Measurements from ENCODE around the gene GLS.
"Not testable (repeated sequence)": the region's sequence is repeated elsewhere in the genome, so short reads cannot be mapped to it uniquely, and the experiment has no call there.

GLS gene

DNA sequence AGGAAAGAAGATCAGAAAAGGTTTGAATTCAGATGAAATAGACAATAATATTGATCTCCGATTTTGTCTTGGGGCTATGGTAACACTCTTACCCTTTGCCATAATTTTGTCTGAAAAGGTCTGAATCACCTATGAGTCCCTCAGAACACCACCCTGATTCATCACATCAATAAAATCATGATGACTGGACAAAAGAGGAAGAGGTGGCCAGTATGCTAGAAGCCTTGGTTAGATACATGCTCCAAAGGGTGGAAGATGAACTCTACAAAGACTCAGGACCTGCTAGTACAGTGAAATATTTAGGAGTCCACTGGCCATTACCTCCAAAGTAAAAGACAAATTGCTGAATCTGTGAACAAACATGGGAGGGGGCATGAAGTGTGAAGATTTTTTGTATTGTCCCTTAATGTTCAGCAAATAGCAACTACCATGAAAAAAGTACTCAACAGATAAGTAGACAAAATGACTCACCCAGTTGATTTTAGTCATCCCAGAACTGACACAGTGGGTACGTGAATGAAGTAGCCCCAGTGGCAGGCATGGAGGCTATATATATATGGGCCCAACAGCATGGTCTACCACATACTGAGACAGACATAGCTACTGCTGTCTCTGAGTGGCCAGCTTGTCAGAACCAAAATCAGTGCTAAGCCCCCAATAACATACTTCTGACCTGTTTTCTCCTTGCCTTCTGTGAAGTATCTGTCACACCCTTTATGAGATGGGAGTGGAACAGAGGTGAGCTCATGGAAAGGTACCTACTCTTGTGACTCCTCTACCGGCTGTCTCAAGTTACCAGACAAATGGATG lies 36.5 kb upstream of the GLS start:
- Mint-ChIP-seq H3K27ac (no peak overlapping the region), H3K4me1 (peaks cover 10% of the 10 kb centered on the region), H3K27me3 (ENCODE audit: low read depth, poor library complexity) (peaks cover 4% of the 10 kb centered on the region), H3K9me3 (no peaks in the 10 kb centered on the region), H3K36me3 (ENCODE audit: low read depth) (no peaks in the 10 kb centered on the region), H3K4me3 (no peak overlapping the region)
- no peak for DNase-seq
- TF ChIP-seq, protein P1, sequence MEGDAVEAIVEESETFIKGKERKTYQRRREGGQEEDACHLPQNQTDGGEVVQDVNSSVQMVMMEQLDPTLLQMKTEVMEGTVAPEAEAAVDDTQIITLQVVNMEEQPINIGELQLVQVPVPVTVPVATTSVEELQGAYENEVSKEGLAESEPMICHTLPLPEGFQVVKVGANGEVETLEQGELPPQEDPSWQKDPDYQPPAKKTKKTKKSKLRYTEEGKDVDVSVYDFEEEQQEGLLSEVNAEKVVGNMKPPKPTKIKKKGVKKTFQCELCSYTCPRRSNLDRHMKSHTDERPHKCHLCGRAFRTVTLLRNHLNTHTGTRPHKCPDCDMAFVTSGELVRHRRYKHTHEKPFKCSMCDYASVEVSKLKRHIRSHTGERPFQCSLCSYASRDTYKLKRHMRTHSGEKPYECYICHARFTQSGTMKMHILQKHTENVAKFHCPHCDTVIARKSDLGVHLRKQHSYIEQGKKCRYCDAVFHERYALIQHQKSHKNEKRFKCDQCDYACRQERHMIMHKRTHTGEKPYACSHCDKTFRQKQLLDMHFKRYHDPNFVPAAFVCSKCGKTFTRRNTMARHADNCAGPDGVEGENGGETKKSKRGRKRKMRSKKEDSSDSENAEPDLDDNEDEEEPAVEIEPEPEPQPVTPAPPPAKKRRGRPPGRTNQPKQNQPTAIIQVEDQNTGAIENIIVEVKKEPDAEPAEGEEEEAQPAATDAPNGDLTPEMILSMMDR (IDR thresholded peaks at IDR 0.05): no peak

DNA sequence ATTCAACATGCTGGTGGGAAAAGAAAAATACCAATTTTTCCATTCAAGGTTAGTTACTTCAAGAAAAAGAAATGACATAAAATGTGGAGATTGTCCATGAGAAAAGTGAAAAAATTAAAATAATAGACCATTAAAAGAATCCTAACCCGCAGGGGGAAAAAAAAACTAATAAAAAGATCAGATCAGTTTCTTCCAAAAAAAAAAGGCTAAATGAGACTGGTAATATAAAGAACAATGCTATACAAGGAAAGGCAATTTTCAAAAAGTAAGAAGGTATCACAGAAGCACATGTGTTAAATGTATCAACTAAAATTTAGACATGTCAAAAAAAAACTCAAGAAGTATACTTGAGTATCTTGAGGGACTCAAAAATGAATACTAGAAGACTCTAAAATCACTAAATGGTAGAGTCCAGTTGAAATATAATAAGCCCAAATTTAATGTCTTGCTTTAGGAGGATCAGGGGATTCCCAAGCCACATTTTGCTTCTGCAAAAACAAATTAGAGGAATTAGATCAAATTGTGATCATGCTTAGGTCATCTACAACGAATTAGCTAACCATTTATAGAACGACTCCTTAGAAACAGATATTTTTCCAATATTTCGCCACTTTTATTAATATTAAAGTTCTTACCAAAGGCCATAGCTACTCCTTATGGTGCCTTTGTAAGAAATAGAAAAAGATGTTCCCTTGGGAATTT lies 35.8 kb upstream of the GLS start:
- no peaks in the 10 kb centered on the region for H3K9me3 Mint-ChIP-seq
- H3K4me1 Mint-ChIP-seq: peaks cover 10% of the 10 kb centered on the region
- no peak overlapping the region for H3K27ac Mint-ChIP-seq
- no peak for DNase-seq
- no peak overlapping the region for H3K4me3 Mint-ChIP-seq
- no peaks in the 10 kb centered on the region for H3K36me3 Mint-ChIP-seq (ENCODE audit: low read depth)
- H3K27me3 Mint-ChIP-seq (ENCODE audit: low read depth, poor library complexity): peaks cover 4% of the 10 kb centered on the region
- TF ChIP-seq, protein P1 (IDR thresholded peaks at IDR 0.05): no peak

DNA sequence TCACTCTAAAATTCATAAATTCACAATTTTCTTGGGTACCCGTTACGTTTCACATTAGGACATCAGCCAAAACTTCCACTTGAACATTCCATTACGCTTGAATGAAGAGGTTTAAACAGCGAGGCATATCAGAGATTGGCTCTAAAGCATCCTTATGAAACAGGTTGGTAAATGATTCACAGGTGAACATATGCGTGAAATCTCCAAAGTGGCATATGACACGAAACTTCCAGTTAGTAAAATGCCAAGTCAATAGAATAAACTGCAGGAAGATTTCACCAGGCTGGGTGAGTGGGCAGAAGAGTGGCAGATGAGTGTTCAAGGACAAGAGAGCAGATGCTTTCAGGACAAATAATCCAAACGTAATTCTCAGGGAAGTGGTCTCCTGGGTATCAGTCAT lies 33.9 kb upstream of the GLS start:
- TF ChIP-seq, protein P1 (IDR thresholded peaks at IDR 0.05): no peak
- H3K27ac Mint-ChIP-seq: no peak overlapping the region
- H3K4me1 Mint-ChIP-seq: no peaks in the 10 kb centered on the region
- DNase-seq: no peak
- peaks cover 3% of the 10 kb centered on the region for H3K27me3 Mint-ChIP-seq (ENCODE audit: low read depth, poor library complexity)
- no peaks in the 10 kb centered on the region for H3K36me3 Mint-ChIP-seq (ENCODE audit: low read depth)
- no peak overlapping the region for H3K4me3 Mint-ChIP-seq
- no peaks in the 10 kb centered on the region for H3K9me3 Mint-ChIP-seq

DNA sequence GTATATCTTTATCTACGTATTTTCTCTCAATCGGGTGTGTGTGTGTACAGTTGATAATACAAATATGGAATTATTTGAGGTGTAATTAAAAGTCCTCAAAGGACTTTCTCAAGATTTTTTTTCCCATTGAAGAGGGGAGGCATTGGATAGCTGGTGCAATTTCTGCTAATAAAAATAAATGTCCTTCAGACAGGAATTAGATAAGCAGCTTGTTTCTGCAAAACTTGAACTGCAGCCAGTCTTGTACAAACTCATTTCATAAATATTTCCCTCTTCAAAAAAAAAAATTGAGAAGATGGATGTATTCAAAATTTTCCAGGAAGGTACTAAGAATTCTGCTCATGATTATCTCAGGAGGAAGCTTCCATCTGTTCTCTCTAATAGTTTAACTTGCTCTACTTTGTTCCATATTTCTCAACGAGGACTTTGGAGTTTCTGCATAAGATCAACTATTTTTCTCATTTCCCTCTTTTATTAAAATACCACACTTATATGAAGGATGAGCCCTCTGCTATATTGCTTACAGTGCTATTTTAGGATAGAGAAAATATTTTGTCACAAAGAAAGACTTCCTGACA lies 33.0 kb upstream of the GLS start:
- no peaks in the 10 kb centered on the region for H3K4me1 Mint-ChIP-seq
- no peak overlapping the region for H3K4me3 Mint-ChIP-seq
- no peaks in the 10 kb centered on the region for H3K9me3 Mint-ChIP-seq
- H3K27ac Mint-ChIP-seq: no peak overlapping the region
- peaks cover 3% of the 10 kb centered on the region for H3K27me3 Mint-ChIP-seq (ENCODE audit: low read depth, poor library complexity)
- TF ChIP-seq, protein P1 (IDR thresholded peaks at IDR 0.05): no peak
- H3K36me3 Mint-ChIP-seq (ENCODE audit: low read depth): no peaks in the 10 kb centered on the region
- no peak for DNase-seq

DNA sequence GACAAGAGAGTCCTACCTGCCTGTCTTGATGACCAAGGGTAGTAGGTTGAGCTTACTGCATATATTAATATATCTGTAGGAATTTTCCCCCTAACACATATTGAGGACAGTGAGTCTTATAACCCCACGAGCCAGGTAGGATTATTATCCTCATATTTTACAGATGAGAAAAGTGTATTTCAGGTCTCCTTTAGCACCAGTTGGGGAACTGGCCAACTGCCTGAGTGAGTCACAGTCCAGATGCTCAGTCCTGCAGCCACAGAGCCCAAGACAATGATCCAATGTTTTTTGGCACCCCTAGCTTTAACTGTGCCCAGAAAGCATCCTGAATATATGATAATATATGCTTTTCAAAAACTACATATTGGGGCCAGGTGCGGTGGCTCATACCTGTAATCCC lies 30.8 kb upstream of the GLS start:
- Mint-ChIP-seq H3K27me3 (ENCODE audit: low read depth, poor library complexity) (peaks cover 3% of the 10 kb centered on the region), H3K9me3 (no peaks in the 10 kb centered on the region), H3K27ac (no peak overlapping the region), H3K36me3 (ENCODE audit: low read depth) (no peaks in the 10 kb centered on the region), H3K4me1 (no peaks in the 10 kb centered on the region), H3K4me3 (no peak overlapping the region)
- DNase-seq: no peak
- TF ChIP-seq, protein P1 (IDR thresholded peaks at IDR 0.05): no peak

DNA sequence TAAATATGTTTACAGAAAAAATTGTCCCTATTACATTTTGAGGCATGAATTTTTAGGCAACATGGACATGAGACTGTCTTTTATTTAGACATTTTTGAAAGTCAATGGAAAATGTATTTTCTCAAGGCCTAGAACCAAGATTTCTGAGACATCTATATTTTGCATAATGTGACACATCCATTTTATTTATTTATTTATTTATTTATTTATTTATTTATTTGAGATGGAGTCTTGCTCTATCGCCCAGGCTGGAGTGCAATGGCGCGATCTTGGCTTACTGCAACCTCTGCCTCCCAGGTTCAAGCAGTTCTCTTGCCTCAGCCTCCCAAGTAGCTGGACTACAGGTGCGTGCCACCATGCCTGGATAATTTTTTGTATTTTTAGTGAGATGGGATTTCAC lies 27.6 kb upstream of the GLS start:
- H3K27ac Mint-ChIP-seq; H3K9me3 Mint-ChIP-seq; H3K27me3 Mint-ChIP-seq (ENCODE audit: low read depth, poor library complexity); H3K36me3 Mint-ChIP-seq (ENCODE audit: low read depth); H3K4me1 Mint-ChIP-seq; H3K4me3 Mint-ChIP-seq; DNase-seq: not testable (repeated sequence)

All from nephron progenitor cell (in vitro differentiated cells).